WTC11 (cell line): ENCODE data around the gene TCHP. TPM values are rescaled to one million over a fixed set of nuclear protein-coding genes. Genes with fewer than 3 reads are reported as not detected.

ENCODE experiments used
- ATAC-seq: fragments of 200-7000 bp; cut with Tn5 transposase; 2 replicates; pipeline ENCODE4 v1.10.0; 2021; ENCODE audit warnings: mild to moderate bottlenecking, moderate library complexity
- CTCF ChIA-PET: fragments of 300-600 bp; sonication (Branson Sonifier 250); formaldehyde crosslinking; loops from one replicate; lab custom pipeline; 2021; ENCODE audit warnings: antibody characterized with exemption; lab: Charles Lee
- POLR2A ChIA-PET: fragments of 350-600 bp; sonication (Branson Sonifier 250); formaldehyde crosslinking; loops from one replicate; lab custom pipeline; 2021; ENCODE audit warnings: antibody characterized with exemption; lab: Charles Lee
- DNase-seq: peaks from one replicate; pipeline ENCODE4 v3.0.0; 2021; ENCODE audit warnings: low spot score
- H3K27ac Mint-ChIP-seq: 2 replicates; pipeline ENCODE4 v1.8.0; 2021; ENCODE audit warnings: mixed read lengths
- H3K27me3 Mint-ChIP-seq: 2 replicates; pipeline ENCODE4 v1.8.0; 2021; ENCODE audit warnings: low read depth, mild to moderate bottlenecking, moderate library complexity, mixed read lengths
- H3K36me3 Mint-ChIP-seq: 2 replicates; pipeline ENCODE4 v1.8.0; 2021; ENCODE audit warnings: mixed read lengths
- H3K4me1 Mint-ChIP-seq: 2 replicates; pipeline ENCODE4 v1.8.0; 2022; ENCODE audit warnings: mixed read lengths
- H3K4me3 Mint-ChIP-seq: 2 replicates; pipeline ENCODE4 v1.8.0; 2021; ENCODE audit warnings: mild to moderate bottlenecking, moderate library complexity, mixed read lengths
- H3K9me3 Mint-ChIP-seq: 2 replicates; pipeline ENCODE4 v1.8.0; 2021; ENCODE audit warnings: mixed read lengths
- ESRRA ChIP-seq: sonication (generic); formaldehyde crosslinking; IDR thresholded peaks from 2 replicates; pipeline ENCODE4 v1.8.1; 2022; ENCODE audit warnings: mild to moderate bottlenecking, missing genetic modification reagents, borderline replicate concordance
- ETV6 ChIP-seq: sonication (generic); formaldehyde crosslinking; IDR thresholded peaks from 2 replicates; pipeline ENCODE4 v1.8.1; 2022; ENCODE audit warnings: mild to moderate bottlenecking, missing genetic modification reagents
- FOXK1 ChIP-seq: sonication (generic); formaldehyde crosslinking; IDR thresholded peaks from 2 replicates; pipeline ENCODE4 v1.8.0; 2022; ENCODE audit warnings: mild to moderate bottlenecking, moderate library complexity, missing genetic modification reagents
- GABPB1 ChIP-seq: sonication (generic); formaldehyde crosslinking; IDR thresholded peaks from 2 replicates; pipeline ENCODE4 v1.8.1; 2023; ENCODE audit warnings: mild to moderate bottlenecking, missing genetic modification reagents
- GRHL2 ChIP-seq: fragments of 250-450 bp; sonication (Bioruptor Pico); IDR thresholded peaks from 2 replicates; pipeline ENCODE4 v1.8.0; 2022; ENCODE audit warnings: mild to moderate bottlenecking, moderate library complexity; ENCODE audit not compliant: insufficient replicate concordance, severe bottlenecking
- IRF2 ChIP-seq: sonication (generic); formaldehyde crosslinking; IDR thresholded peaks from 2 replicates; pipeline ENCODE4 v1.8.0; 2022; ENCODE audit warnings: low read depth, missing genetic modification reagents, borderline replicate concordance
- SMAD3 ChIP-seq: sonication (generic); formaldehyde crosslinking; IDR thresholded peaks from 2 replicates; pipeline ENCODE4 v1.8.0; 2022; ENCODE audit warnings: missing genetic modification reagents, mild to moderate bottlenecking, borderline replicate concordance
- SP1 ChIP-seq: sonication (generic); formaldehyde crosslinking; conservative IDR thresholded peaks from 2 replicates; pipeline ENCODE4 v1.8.1; 2022; ENCODE audit warnings: missing genetic modification reagents
- ZNF138 ChIP-seq: sonication (generic); formaldehyde crosslinking; conservative IDR thresholded peaks from 2 replicates; pipeline ENCODE4 v1.8.1; 2022; ENCODE audit warnings: mild to moderate bottlenecking, moderate library complexity, missing genetic modification reagents
- ZNF263 ChIP-seq: sonication (generic); formaldehyde crosslinking; IDR thresholded peaks from 2 replicates; pipeline ENCODE4 v1.8.1; 2022; ENCODE audit warnings: low read depth, mild to moderate bottlenecking, moderate library complexity, missing genetic modification reagents
- ZNF423 ChIP-seq: fragments of 250-450 bp; sonication (Bioruptor Pico); IDR thresholded peaks from 2 replicates; pipeline ENCODE4 v2.1.2; 2022; ENCODE audit warnings: mild to moderate bottlenecking, moderate library complexity
- total RNA-seq: library from RNA; stranded (reverse); gene quantifications from 3 replicates; pipeline ENCODE4 v1.2.3, GENCODE V29; 2021
- TF ChIP-seq, protein P1 (sequence below): sonication (generic); formaldehyde crosslinking; IDR thresholded peaks from 2 replicates; pipeline ENCODE4 v1.8.0; 2023; ENCODE audit warnings: missing genetic modification reagents
- TF ChIP-seq, protein P2 (sequence below): sonication (generic); formaldehyde crosslinking; IDR thresholded peaks from 2 replicates; pipeline ENCODE4 v1.8.1; 2023; ENCODE audit warnings: mild to moderate bottlenecking, missing genetic modification reagents, borderline replicate concordance
- TF ChIP-seq, protein P3 (sequence below): sonication (generic); formaldehyde crosslinking; IDR thresholded peaks from 2 replicates; pipeline ENCODE4 v1.8.1; 2022; ENCODE audit warnings: mild to moderate bottlenecking, moderate library complexity, missing genetic modification reagents
- TF ChIP-seq, protein P4 (sequence below): fragments of 250-450 bp; sonication (Bioruptor Pico); IDR thresholded peaks from 2 replicates; pipeline ENCODE4 v1.9.0; 2021; ENCODE audit warnings: moderate library complexity, mild to moderate bottlenecking, inconsistent platforms, borderline replicate concordance
- TF ChIP-seq, protein P5 (sequence below): sonication (generic); formaldehyde crosslinking; IDR thresholded peaks from 2 replicates; pipeline ENCODE4 v1.8.0; 2022; ENCODE audit warnings: mild to moderate bottlenecking, missing genetic modification reagents

TCHP gene
- total RNA-seq, 1 experiment from 2014 or later = 7.9 TPM

DNA sequence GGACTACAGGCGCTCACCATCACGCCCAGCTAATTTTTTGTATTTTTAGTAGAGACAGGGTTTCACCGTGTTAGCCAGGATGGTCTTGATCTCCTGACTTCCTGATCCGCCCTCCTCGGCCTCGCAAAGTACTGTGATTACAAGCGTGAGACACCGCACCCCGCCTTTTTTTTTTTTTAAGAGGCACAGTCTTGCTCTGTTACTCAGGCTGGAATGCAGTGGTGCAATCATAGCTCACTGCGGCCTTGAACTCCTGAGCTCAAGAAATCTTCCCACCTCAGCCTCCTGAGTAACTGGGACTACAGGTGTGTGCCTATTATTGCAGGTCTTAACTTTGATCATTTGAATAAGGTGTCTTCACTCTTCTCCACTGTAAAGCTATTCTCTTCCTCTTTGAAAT is 14.5 kb upstream of the TCHP start:
- Mint-ChIP-seq H3K36me3 (no peaks in the 10 kb centered on the region), H3K27ac (no peak overlapping the region), H3K4me3 (no peak overlapping the region), H3K27me3 (peaks cover 66% of the 10 kb centered on the region), H3K4me1 (peaks cover 27% of the 10 kb centered on the region), H3K9me3 (no peaks in the 10 kb centered on the region)
- POLR2A ChIA-PET = no interaction called here
- TF ChIP-seq, protein P1, sequence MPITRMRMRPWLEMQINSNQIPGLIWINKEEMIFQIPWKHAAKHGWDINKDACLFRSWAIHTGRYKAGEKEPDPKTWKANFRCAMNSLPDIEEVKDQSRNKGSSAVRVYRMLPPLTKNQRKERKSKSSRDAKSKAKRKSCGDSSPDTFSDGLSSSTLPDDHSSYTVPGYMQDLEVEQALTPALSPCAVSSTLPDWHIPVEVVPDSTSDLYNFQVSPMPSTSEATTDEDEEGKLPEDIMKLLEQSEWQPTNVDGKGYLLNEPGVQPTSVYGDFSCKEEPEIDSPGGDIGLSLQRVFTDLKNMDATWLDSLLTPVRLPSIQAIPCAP = no peak
- TF ChIP-seq IRF2 (CRISPR knock-in tag) = no peak
- TF ChIP-seq ZNF423 (CRISPR knock-in tag) = no peak
- TF ChIP-seq ESRRA (CRISPR knock-in tag) = no peak
- no peak for TF ChIP-seq ZNF138 (CRISPR knock-in tag)
- TF ChIP-seq, protein P2, sequence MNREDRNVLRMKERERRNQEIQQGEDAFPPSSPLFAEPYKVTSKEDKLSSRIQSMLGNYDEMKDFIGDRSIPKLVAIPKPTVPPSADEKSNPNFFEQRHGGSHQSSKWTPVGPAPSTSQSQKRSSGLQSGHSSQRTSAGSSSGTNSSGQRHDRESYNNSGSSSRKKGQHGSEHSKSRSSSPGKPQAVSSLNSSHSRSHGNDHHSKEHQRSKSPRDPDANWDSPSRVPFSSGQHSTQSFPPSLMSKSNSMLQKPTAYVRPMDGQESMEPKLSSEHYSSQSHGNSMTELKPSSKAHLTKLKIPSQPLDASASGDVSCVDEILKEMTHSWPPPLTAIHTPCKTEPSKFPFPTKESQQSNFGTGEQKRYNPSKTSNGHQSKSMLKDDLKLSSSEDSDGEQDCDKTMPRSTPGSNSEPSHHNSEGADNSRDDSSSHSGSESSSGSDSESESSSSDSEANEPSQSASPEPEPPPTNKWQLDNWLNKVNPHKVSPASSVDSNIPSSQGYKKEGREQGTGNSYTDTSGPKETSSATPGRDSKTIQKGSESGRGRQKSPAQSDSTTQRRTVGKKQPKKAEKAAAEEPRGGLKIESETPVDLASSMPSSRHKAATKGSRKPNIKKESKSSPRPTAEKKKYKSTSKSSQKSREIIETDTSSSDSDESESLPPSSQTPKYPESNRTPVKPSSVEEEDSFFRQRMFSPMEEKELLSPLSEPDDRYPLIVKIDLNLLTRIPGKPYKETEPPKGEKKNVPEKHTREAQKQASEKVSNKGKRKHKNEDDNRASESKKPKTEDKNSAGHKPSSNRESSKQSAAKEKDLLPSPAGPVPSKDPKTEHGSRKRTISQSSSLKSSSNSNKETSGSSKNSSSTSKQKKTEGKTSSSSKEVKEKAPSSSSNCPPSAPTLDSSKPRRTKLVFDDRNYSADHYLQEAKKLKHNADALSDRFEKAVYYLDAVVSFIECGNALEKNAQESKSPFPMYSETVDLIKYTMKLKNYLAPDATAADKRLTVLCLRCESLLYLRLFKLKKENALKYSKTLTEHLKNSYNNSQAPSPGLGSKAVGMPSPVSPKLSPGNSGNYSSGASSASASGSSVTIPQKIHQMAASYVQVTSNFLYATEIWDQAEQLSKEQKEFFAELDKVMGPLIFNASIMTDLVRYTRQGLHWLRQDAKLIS (CRISPR knock-in tag) = no peak
- TF ChIP-seq FOXK1 (CRISPR knock-in tag) = no peak
- no peak for TF ChIP-seq ETV6 (CRISPR knock-in tag)
- TF ChIP-seq, protein P3, sequence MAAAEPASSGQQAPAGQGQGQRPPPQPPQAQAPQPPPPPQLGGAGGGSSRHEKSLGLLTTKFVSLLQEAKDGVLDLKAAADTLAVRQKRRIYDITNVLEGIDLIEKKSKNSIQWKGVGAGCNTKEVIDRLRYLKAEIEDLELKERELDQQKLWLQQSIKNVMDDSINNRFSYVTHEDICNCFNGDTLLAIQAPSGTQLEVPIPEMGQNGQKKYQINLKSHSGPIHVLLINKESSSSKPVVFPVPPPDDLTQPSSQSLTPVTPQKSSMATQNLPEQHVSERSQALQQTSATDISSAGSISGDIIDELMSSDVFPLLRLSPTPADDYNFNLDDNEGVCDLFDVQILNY = no peak
- TF ChIP-seq SMAD3 = no peak
- TF ChIP-seq, protein P4, sequence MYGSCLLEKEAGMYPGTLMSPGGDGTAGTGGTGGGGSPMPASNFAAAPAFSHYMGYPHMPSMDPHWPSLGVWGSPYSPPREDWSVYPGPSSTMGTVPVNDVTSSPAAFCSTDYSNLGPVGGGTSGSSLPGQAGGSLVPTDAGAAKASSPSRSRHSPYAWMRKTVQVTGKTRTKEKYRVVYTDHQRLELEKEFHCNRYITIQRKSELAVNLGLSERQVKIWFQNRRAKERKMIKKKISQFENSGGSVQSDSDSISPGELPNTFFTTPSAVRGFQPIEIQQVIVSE (CRISPR knock-in tag) = no peak
- no peak for TF ChIP-seq SP1 (CRISPR knock-in tag)
- no peak for TF ChIP-seq GRHL2 (CRISPR knock-in tag)
- TF ChIP-seq ZNF263 = no peak
- DNase-seq = no peak
- ATAC-seq = no peak
- CTCF ChIA-PET = interaction anchor here (0.9 to 1.7 kb wide), 2 partner anchors 32 to 45 kb away, joined by 3 to 7 read pairs; no protein-coding TSS in a partner anchor

DNA sequence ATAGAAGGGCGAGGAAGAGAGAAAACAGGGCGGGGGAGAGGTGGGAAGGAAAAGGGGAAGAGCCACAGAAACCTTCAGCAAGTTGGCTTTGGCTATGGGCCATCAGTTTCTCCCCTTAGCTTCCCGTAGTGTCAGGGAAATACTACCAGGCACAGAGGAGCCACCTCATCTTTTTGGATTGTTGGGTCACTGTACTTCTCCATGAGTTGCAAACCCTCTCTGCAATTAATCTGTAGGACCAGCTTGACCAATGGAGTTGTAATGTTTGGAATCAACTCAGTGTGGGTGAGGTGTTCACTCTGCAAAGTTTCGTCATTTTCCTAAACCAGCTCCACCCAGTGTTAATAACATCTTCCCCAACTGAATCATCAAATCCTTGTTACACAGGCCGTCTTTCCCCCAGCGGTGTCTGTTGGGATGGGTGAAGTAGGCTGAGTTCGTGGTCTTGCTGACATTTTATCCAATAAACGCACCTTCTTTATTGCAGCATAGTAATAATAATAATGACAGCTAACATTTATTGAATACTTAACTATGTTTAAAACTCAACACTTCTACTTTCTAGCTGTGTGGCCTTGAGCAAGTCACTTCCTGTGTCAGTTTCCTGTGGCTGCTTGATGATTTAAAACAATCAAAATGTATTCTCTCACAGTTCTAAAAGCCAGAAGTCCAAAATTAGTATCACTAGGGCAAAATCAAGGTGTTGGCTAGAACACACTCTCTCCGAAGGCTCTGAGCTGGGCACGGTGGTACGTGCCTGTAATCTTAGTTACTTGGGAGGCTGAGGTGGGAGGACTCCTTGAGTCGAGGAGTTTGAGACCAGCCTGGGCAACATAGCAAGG is 11.7 kb upstream of the TCHP start:
- H3K9me3 Mint-ChIP-seq = no peaks in the 10 kb centered on the region
- DNase-seq = no peak
- peaks cover 10% of the 10 kb centered on the region for H3K4me1 Mint-ChIP-seq
- TF ChIP-seq, protein P5, sequence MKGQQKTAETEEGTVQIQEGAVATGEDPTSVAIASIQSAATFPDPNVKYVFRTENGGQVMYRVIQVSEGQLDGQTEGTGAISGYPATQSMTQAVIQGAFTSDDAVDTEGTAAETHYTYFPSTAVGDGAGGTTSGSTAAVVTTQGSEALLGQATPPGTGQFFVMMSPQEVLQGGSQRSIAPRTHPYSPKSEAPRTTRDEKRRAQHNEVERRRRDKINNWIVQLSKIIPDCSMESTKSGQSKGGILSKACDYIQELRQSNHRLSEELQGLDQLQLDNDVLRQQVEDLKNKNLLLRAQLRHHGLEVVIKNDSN (CRISPR knock-in tag) = no peak
- TF ChIP-seq GABPB1 (CRISPR knock-in tag) = 0 out of 2 replicates have a peak, but pooled peaks have one; percentile 30
- no peak for ATAC-seq
- CTCF ChIA-PET = interaction anchor here (0.9 to 1.5 kb wide), 2 partner anchors 13 to 43 kb away, joined by 3 to 4 read pairs; no protein-coding TSS in a partner anchor
- peaks cover 90% of the 10 kb centered on the region for H3K27me3 Mint-ChIP-seq
- H3K4me3 Mint-ChIP-seq = no peak overlapping the region
- no peak overlapping the region for H3K27ac Mint-ChIP-seq
- H3K36me3 Mint-ChIP-seq = no peaks in the 10 kb centered on the region
- POLR2A ChIA-PET = no interaction called here
